SW480 (cell line): ENCODE data around the gene ENPP7.

Experiments
- DNase-seq: peaks from one replicate; pipeline ENCODE4 v3.0.0-alpha.2; 2016; ENCODE audit warnings: low spot score

Gene ENPP7

GRCh38 chr17:79777894-79778503, 47.3 kb downstream of the ENPP7 start, which contains the start of gene CBX2:
CBX2 (plus strand) TSS chr17:79778148; CDS start chr17:79778236, 88 bp downstream.
- peak; percentile 65 for DNase-seq

- no peak for DNase-seq
Observed at GRCh38 chr17:79778504-79779083, 47.9 kb downstream of the ENPP7 start.

DNA sequence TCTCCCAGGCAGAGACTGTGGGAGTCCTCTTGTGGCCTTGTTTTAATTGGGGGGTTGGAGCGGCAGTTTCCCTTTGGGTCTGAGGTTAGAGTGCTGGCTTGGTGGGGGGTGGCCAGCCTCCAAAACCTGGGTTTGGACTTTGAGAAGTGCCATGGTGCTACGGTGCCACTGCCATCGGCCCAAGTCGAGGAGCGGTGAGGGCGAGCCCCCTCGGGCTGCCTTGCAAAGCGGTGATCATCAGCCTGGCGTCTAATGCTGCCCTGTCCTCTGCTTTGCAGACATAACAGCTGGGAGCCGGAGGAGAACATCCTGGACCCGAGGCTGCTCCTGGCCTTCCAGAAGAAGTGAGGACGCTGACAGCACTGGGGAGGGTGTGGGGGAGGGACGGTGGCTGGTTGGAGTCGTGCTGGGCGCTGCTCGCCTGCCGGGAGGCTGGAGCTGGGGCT, 48.4 kb downstream of the ENPP7 start:
- no peak for DNase-seq

- DNase-seq, result no peak
Observed at GRCh38 chr17:79779661-79780365, 49.1 kb downstream of the ENPP7 start.

DNA sequence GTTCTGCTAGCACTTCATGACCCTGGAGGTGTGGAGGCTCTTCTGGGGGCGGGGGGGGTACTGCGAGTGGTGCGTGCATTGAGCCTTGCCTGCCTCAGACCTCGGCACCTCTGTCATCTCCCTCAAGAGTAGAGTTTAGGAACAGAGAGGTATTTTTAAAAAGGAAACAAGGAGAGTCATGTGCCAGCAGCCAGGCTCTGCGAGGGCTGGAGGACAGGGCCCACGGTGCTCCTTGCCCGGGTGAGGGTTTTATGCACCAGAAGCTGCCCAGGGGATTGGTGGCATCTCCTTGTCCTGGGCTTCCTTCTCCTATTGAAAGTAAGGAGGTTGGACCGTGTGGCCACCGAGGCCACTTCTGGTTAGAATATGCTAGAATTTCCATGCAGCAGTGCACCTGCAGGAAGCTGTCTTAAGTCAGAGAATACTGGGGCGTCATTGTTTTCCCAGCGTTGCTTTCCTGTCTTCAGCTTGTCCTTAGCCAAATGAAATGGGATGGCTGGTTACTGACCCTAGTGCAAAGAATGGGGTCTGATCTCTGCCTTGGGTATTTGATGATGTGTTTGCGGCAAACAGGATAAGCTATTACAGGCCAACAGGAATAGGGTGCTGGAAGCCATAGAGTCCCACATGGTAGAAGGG, 50.4 kb downstream of the ENPP7 start:
- no peak for DNase-seq

DNA sequence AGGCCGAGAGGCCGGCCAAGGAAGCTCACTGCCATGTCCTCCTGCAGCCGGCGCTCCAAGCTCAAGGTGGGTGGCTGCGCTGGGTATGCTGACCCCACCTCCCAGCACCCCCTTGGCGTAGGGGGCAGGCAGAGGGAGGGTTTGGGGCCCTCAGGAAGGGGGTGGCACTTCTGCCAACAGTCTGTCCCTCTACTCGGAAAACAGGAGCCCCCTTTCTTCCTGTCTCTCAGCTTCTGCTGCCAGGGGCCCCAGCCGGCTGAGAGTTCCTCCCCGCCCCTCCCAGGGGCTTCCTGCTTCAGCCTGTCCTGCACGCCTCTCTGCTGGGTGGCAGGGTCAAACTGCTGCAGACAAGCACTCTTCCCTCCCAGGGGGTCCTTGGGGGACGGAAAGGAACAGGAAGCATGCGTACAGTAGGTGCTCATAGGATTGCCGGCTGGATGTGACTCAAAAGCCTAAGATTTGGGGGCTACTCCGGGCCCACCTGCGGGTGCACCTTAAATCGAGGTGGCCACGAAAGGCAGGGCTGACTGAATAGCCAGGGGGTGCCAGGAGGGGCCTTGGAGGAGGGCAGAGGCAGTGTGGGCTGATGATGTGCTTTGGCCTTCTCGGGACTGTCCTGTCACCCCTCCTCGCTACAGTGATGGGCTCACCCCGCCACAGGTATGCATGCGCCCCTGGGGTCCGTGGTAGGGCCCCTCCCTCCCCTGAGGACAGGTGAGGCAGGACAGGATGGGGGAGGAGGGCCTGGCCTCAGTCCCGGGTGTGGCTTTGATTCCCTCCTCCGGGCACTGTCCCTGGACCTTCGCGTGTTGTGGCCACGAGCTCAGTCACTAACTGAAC, 51.2 kb downstream of the ENPP7 start:
- no peak for DNase-seq

DNA sequence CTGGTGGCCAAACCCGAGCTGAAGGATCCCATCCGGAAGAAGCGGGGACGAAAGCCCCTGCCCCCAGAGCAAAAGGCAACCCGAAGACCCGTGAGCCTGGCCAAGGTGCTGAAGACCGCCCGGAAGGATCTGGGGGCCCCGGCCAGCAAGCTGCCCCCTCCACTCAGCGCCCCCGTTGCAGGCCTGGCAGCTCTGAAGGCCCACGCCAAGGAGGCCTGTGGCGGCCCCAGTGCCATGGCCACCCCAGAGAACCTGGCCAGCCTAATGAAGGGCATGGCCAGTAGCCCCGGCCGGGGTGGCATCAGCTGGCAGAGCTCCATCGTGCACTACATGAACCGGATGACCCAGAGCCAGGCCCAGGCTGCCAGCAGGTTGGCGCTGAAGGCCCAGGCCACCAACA, 53.1 kb downstream of the ENPP7 start:
- no peak for DNase-seq

GRCh38 chr17:79784353-79785016, 53.7 kb downstream of the ENPP7 start:
- no peak for DNase-seq

- no peak for DNase-seq
Observed at GRCh38 chr17:79785017-79785899, 54.5 kb downstream of the ENPP7 start.

GRCh38 chr17:79785900-79786810, 55.4 kb downstream of the ENPP7 start:
- DNase-seq, result no peak

DNA sequence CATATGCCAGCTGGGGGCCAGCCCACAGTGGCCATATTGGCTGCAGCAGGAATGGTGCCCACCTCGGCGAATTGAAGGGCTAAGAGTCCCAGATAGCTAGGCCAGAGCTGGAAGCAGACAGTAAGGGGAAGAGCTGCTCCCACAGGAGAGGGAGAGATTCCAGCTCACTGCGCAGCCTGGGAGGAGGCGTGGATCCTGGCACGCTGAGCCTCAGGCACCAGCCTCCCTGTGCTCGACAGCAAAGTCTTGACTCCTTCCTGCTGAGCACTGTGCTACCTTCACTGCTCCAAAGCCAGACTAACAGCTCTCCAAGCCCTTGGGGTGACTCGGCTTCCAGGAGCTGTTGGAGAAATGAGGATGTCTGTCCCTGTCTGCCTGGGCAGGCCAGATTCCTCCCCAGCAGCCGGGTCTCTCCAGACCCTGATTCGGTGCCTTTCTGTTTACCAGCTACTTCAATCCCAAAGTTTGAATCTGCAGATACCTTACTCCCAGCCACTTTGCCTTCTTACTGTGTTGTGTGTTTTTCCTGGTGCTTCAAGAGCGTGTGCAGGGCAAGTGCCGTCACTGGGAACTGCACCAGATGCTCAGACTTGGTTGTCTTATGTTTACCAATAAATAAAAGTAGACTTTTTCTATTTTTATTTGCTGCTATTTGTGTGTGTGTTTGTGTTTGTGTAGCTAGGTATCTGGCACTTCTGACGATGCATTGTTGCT, 56.3 kb downstream of the ENPP7 start:
- no peak for DNase-seq

DNA sequence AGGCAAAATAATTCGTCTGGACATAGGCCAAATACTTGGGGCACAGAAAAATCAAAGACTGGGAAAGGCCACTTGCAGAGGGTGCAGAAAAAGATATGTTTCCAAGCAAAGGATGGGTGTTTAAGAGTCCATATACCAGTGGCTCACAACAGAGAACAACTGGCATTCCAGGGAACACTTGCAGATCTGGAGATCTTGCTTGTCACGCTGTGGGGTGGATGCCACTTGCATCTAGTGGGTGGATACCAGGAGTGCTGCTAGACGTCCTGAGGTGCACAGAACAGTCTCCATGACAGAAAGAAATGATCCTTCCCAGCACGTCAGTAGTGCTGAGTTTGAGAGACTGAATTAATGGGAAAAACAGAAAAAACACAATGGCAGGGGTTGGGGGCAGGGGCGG, 57.7 kb downstream of the ENPP7 start:
- no peak for DNase-seq

- DNase-seq, result no peak
Observed at GRCh38 chr17:79788989-79789942, 58.5 kb downstream of the ENPP7 start.

DNA sequence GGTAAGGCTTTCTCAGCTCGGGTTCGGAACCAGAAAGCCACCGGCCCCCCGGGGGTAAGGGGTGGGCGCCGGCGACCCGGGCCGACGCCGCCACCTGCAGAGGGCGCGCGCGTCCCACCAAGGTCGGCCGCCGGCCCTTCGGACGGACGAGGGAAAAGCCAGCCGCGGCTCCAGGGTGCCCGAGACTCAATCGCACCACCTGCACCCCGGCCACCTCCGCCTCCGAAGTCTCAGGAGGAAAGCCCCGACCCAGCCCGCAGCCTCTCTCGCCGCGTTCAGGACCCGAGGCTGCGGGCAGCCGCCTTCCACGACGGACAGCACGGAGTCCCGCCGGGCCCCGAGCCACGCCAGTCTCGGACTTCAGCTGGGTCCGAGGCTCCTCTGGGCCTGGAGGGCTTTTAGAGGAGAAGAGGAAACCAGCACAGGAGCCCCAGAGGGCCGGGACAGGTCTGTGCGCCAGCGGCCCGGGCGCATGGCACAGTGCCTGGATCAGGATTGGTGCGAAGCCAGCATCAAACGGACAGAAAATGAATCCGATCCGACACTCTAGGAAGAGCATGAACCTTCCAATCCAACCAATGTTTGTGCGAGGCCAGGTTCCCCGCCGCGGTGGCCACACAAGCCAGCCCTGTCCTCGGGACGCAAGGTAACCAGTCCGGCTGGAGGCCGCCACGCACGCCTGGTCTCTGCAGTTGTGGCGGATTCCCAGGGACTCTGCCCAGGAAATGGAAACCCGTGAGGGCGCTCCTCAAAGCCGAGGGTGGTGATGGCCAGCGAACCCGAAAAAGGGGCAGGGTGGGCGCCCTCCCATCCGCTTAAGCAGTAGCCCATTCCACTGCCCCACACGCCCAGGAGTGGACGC, 59.4 kb downstream of the ENPP7 start:
- no peak for DNase-seq

DNA sequence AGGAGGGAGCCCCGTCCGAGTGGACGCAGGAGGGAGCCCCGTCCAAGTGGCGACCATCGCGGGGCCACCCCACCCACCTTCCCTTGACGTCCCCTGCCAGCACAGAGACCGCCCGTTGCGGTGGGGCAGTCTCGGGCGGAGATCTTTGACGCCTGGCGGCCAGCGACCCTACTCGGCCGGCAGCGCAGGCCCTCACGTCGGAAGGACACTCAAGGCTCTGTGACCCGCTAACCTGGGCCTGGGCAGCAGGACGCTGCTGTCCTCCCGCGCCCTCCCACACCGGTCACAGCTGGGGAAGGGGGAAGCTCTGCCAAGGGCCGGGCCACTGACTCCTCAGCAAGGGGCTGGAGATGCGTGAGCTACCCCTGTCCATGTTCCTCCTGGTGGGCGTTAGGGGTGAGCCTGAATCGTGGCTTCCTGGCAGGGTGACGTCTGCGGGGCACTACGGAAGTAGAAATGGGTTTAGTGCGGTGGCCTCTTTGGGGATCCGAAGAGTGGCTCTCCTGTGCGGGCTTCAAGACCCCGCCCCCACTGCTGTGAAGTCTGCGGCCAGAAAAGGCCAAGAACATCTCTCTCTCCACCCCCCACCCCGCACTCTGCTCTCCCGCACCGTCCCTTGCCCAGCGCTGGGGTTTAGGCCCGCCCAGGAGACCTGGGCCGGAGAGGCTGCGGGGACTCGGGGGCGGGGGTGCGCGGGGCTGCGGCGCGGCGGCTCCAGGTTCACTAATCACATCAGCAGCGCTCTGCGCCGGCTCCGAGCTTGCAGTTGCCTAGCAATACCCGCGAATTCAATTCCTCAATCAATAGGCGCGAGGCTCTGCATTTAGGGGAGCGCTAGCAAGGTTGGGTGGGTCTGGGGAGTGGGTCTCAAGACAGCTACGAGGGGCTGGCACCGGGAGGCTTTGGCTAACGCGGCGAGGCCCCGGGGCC, 60.3 kb downstream of the ENPP7 start:
- DNase-seq, result no peak
